GM12875 (cell line): ENCODE measurements around the gene GIGYF1.
A peak's percentile ranks its signal among the peaks of the same experiment; 100 is the strongest.

ENCODE experiments used
- H3K4me3 ChIP-seq: one replicate; pipeline ENCODE4 v1.5.1; 2011; ENCODE audit warnings: low read depth, low read length, control low read depth
- TF ChIP-seq, protein P1 (sequence below): IDR thresholded peaks from 2 replicates; pipeline ENCODE4 v1.5.1; 2011; ENCODE audit warnings: low read depth, mild to moderate bottlenecking, control low read depth, inconsistent platforms, low read length, moderate library complexity, borderline replicate concordance; ENCODE audit not compliant: insufficient read depth

The GIGYF1 gene

DNA sequence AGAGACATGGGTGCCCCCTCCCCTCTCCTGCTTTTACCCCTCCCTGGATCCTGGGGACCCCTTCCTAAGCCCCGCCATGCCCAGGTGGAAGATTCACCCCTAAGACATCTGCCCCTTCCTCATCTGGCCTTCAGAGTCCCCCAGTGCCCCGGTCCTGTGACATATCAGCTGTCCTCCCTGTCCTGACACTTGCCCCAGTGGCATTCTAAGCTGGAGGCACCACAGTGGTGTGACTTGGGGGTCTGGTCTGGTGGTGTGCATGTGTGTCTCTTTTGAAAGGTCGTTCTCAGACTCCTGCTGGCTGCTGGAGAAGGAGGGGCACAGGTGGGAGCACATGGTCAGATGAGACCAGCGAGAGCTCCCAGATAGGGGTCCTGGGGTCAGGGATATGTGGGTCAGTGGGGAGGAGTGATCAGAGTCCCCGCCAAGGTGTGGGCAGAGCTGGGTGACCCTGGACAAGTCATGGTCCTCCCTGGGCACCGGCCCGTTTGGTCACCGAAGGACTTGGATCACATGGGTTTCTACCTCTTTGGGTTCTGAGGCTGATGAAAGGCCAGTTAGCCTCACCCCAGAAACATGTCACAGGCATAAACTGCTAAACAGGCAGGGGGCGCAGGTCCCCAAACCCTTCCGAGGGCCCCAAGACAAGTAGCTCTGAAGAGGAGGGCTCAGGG is 52.1 kb downstream of the GIGYF1 start:
- TF ChIP-seq, protein P1, sequence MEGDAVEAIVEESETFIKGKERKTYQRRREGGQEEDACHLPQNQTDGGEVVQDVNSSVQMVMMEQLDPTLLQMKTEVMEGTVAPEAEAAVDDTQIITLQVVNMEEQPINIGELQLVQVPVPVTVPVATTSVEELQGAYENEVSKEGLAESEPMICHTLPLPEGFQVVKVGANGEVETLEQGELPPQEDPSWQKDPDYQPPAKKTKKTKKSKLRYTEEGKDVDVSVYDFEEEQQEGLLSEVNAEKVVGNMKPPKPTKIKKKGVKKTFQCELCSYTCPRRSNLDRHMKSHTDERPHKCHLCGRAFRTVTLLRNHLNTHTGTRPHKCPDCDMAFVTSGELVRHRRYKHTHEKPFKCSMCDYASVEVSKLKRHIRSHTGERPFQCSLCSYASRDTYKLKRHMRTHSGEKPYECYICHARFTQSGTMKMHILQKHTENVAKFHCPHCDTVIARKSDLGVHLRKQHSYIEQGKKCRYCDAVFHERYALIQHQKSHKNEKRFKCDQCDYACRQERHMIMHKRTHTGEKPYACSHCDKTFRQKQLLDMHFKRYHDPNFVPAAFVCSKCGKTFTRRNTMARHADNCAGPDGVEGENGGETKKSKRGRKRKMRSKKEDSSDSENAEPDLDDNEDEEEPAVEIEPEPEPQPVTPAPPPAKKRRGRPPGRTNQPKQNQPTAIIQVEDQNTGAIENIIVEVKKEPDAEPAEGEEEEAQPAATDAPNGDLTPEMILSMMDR: no peak

DNA sequence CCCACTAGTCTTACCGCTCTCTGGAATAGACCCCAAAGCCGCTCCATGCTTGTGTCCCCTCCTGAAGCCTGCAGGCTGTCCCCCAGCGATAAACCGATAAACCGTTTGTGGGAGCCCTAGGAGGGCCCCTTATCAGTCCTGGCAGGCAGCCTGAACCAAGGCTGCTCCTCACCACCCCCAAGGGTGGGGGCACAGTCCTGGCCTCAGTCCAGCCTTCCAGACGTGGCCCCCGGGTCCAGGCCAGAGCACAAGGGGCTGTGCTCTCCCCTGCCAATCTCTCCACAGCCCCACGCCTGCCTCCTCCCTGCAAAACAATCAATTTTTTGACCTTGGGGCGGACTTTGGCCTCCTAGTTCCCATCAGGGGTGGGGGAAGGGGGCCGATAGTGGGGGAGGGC is 52.6 kb downstream of the GIGYF1 start, which contains the start of gene TFR2:
TFR2 (minus strand) TSS at position 90 of the 397 bp plus-strand sequence; CDS start at position 47, 43 bp downstream.
- H3K4me3 ChIP-seq: no peak within 1 kb of the TSS
- TF ChIP-seq, protein P1: no peak

More for the DNA sequence above, 52.1 kb downstream of the GIGYF1 start:
- H3K4me3 ChIP-seq: no peak overlapping the region

DNA sequence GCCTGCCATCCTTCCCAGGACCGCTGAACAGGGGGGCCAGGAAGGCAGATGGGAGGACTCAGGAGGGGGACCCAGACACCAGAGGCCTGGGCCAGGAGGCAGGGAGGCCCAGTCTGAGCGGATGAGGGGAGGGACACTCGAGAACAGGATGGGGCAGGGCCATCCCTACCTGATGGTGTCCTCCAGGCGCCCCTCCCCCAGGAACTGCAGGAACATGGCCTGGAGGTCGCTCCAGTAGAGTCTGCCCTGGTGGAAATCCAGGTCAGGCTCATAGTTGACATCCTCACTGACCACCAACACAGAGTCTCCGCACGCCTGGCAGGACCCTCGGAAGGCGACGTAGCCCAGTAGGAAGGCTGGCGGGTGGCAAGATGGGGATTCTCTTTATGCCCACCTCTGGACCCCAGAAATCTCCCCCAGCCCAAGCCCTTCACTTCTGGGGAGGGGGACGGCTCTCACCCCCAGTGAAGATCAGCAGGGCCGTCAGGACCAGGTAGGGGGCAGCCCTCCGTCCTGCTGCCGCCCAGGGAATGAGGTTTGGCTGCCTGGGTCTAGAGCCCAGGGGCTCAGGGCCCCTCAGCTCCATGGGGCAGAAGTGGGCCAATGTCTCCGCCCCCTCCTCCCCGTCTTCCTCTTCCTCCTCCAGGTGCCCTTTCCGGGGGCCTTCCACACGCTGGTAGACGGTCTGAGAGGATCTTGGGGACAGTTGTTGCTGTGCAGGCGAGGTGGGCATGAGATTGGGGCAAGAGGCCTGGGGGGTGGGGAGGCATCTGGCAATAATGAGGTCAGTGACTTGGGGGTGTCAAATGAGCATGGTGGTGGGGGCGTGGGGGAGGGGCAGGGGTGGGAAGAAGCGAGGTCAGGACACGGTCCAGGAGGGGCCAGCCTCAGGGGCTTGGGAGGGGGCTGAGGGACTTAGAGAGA is 53.3 kb downstream of the GIGYF1 start:
- TF ChIP-seq, protein P1: no peak
- H3K4me3 ChIP-seq: no peak overlapping the region

DNA sequence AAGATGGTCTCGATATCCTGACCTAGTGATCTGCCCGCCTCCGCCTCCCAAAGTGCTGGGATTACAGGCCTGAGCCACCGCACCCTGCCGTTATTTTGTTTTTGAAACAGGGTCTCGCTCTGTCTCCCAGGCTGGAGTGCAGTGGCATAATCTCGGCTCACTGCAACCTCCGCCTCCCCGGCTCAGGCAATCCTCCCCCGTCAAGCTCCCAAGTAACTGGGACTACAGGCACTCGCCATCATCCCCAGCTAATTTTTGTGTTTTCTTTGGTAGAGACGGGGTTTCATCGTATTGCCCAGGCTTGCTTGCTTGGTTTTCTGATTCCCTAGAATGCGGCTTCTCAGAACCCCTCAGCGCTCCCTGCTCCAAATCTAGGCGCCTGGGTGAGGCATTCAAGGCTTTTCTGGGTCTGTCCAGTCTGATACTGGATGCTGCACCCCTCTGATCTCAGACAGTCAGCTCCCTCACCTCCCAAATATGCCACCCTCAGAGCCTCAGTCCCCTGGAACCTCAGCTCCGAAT is 54.0 kb downstream of the GIGYF1 start:
- no peak overlapping the region for H3K4me3 ChIP-seq
- TF ChIP-seq, protein P1: no peak

DNA sequence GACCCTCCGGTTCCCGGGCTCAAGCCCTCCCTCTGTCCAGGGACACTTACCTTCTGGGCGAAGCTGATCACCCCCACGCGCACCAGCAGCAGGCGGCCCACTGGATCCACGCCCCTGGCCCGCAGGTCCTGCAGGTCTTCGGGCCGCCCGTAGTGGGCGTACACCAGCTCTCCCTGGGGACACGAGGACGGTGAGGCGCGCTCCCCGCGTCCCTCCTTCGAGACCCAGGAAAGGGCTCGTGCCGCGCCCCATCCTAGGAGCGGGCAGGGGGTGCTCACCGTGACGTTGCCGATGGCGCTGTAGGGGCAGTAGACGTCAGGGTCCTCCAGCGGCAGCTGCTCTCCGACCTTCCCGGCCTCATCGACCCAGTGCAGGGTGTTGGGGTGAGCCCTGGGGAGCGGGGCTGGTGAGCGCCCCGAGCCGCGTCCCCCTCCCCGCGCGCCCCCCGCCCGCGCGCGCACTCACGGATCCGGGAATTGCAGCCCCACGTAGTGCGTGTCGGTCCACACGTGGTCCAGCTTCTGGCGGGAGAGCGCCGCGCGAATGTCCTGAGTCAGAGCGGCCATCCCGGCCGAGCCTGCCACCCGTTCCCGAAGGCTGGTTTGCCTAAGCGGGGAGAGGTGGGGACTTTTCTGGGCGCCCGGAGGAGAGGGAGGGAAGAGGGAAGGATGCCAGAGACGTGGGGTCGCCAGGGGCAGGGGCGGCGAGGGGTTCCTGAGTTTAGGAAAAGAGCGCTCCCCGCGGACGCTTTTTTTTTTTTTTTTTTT is 60.9 kb downstream of the GIGYF1 start:
- TF ChIP-seq, protein P1: peak; percentile 43
- H3K4me3 ChIP-seq: peak overlapping the region; percentile 45

DNA sequence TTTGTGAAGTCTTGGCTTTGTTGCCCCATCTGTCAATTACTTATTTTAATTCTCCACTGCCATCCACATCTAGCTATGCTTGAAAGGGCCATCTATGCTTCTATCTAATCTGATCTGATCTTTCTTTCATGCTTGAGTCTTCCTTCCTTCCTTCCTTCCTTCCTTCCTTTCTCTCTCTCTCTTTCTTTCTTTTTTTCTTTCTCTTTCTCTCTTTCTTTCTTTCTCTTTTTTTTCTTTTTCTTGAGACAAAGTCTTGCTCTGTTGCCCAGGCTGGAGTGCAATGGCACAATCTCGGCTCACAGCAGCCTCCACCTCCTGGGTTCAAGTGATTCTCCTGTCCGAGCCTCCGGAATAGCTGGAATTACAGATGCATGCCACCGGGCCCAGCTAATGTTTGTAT is 64.0 kb downstream of the GIGYF1 start:
- TF ChIP-seq, protein P1: no peak
- H3K4me3 ChIP-seq: no peak overlapping the region
